Smooth muscle cell (in vitro differentiated cells): ENCODE results near the gene ZSCAN10. TPM values are rescaled to one million over a fixed set of nuclear protein-coding genes. Genes with fewer than 3 reads are reported as not detected.
"Not testable (repeated sequence)": the region's sequence is repeated elsewhere in the genome, so short reads cannot be mapped to it uniquely, and the experiment has no call there.

Experiments
- DNase-seq: peaks from one replicate; lab custom pipeline; 2025; ENCODE audit not compliant: unreplicated experiment; lab: John Stamatoyannopoulos, UW
- H2AFZ ChIP-seq: fragments of 200-600 bp; sonication (generic); 2 replicates; pipeline ENCODE4 v1.6.0; 2016; ENCODE audit warnings: antibody characterized with exemption, low read depth, mild to moderate bottlenecking
- H3F3A ChIP-seq: fragments of 200-600 bp; sonication (generic); 2 replicates; pipeline ENCODE4 v1.6.0; 2017; ENCODE audit warnings: antibody characterized with exemption, low read depth
- H3K27ac ChIP-seq: fragments of 200-600 bp; sonication (generic); 2 replicates; pipeline ENCODE4 v1.5.1; 2016; ENCODE audit warnings: low read depth, mild to moderate bottlenecking
- H3K27me3 ChIP-seq: fragments of 200-600 bp; sonication (generic); 2 replicates; pipeline ENCODE4 v1.6.1; 2016; ENCODE audit warnings: low read depth, mild to moderate bottlenecking
- H3K36me3 ChIP-seq: fragments of 200-600 bp; sonication (generic); 2 replicates; pipeline ENCODE4 v1.5.1; 2016; ENCODE audit warnings: low read depth
- H3K4me1 ChIP-seq: fragments of 200-600 bp; sonication (generic); 2 replicates; pipeline ENCODE4 v1.5.1; 2016; ENCODE audit warnings: low read depth
- H3K4me2 ChIP-seq: fragments of 200-600 bp; sonication (generic); 2 replicates; pipeline ENCODE4 v1.6.0; 2016; ENCODE audit warnings: mild to moderate bottlenecking
- H3K4me3 ChIP-seq: fragments of 200-600 bp; sonication (generic); 2 replicates; pipeline ENCODE4 v1.5.1; 2016; ENCODE audit warnings: mild to moderate bottlenecking
- H3K79me2 ChIP-seq: fragments of 200-600 bp; sonication (generic); 2 replicates; pipeline ENCODE4 v1.6.0; 2016; ENCODE audit warnings: low read depth, mild to moderate bottlenecking
- H3K9ac ChIP-seq: fragments of 200-600 bp; sonication (generic); 2 replicates; pipeline ENCODE4 v1.6.0; 2016; ENCODE audit warnings: low read depth
- H3K9me3 ChIP-seq: fragments of 200-600 bp; sonication (generic); replicated peaks from 2 replicates; pipeline ENCODE4 v1.5.1; 2016; ENCODE audit warnings: low read depth
- H4K20me1 ChIP-seq: fragments of 200-600 bp; sonication (generic); 2 replicates; pipeline ENCODE4 v1.6.0; 2016; ENCODE audit warnings: low read depth
- CTCF ChIP-seq: fragments of 200-600 bp; sonication (generic); IDR thresholded peaks from 2 replicates; pipeline ENCODE4 v1.5.1; 2017; ENCODE audit warnings: borderline replicate concordance, mild to moderate bottlenecking, antibody characterized with exemption; ENCODE audit not compliant: insufficient read depth, poor library complexity, severe bottlenecking
- WGBS: methylation state at CpG from one replicate; pipeline ENCODE4 v1.1.7; 2016; ENCODE audit warnings: low lambda C conversion rate; 5-methylcytosine and 5-hydroxymethylcytosine counted together
- polyA plus RNA-seq: library from polyadenylated mRNA; unstranded; fragments of >200 nt; fragmentation: Nextera tagmentation; extraction: Ambion mirVana; gene quantifications from 2 replicates; pipeline ENCODE4 v1.2.1, GENCODE V29; 2016
- total RNA-seq: library from RNA; depleted of rRNA; stranded (reverse); fragments of >200 nt; gene quantifications from 2 replicates; pipeline ENCODE4 v1.2.3, GENCODE V29; 2014

The ZSCAN10 gene
- total and polyA plus RNA-seq, 2 experiments from 2014 or later: not detected

GRCh38 chr16:3076577-3076976, 22.5 kb downstream of the ZSCAN10 start:
- no peak overlapping the region for H3K9ac ChIP-seq
- no peaks in the 10 kb centered on the region for H3K4me1 ChIP-seq
- no peak overlapping the region for H3K4me2 ChIP-seq
- TF ChIP-seq CTCF: no peak
- H3K79me2 ChIP-seq: no peaks in the 10 kb centered on the region
- H3K27me3 ChIP-seq: no peaks in the 10 kb centered on the region
- no peaks in the 10 kb centered on the region for H4K20me1 ChIP-seq
- H3K27ac ChIP-seq: no peak overlapping the region
- DNase-seq: no peak
- 67% methylated on average over 6 of the region's 6 CpGs for WGBS
- no peaks in the 10 kb centered on the region for H3K9me3 ChIP-seq
- no peak overlapping the region for H2AFZ ChIP-seq
- no peak overlapping the region for H3K4me3 ChIP-seq
- no peaks in the 10 kb centered on the region for H3K36me3 ChIP-seq
- H3F3A ChIP-seq: no peaks in the 10 kb centered on the region

GRCh38 chr16:3075946-3076345, 23.1 kb downstream of the ZSCAN10 start:
- not testable (repeated sequence) for H3K27me3 ChIP-seq, H2AFZ ChIP-seq, H3K9me3 ChIP-seq, DNase-seq, H3K4me3 ChIP-seq, H4K20me1 ChIP-seq, H3K27ac ChIP-seq, H3K36me3 ChIP-seq, H3F3A ChIP-seq, H3K4me2 ChIP-seq, H3K9ac ChIP-seq, H3K79me2 ChIP-seq, H3K4me1 ChIP-seq
- 90% methylated on average over 5 of the region's 6 CpGs for WGBS

GRCh38 chr16:3075523-3075915, 23.6 kb downstream of the ZSCAN10 start:
- no peak overlapping the region for H3K9ac ChIP-seq
- H3K4me1 ChIP-seq: no peaks in the 10 kb centered on the region
- H2AFZ ChIP-seq: no peak overlapping the region
- no peaks in the 10 kb centered on the region for H3F3A ChIP-seq
- no peak overlapping the region for H3K27ac ChIP-seq
- no peaks in the 10 kb centered on the region for H4K20me1 ChIP-seq
- H3K36me3 ChIP-seq: no peaks in the 10 kb centered on the region
- no peak overlapping the region for H3K4me3 ChIP-seq
- TF ChIP-seq CTCF: no peak
- WGBS: 76% methylated on average over 10 of the region's 10 CpGs
- DNase-seq: no peak
- H3K4me2 ChIP-seq: no peak overlapping the region
- no peaks in the 10 kb centered on the region for H3K9me3 ChIP-seq
- H3K79me2 ChIP-seq: no peaks in the 10 kb centered on the region
- no peaks in the 10 kb centered on the region for H3K27me3 ChIP-seq

- Histone ChIP-seq H3K9ac (no peak overlapping the region), H3K4me3 (no peak overlapping the region), H3K27ac (no peak overlapping the region), H3K27me3 (no peaks in the 10 kb centered on the region), H3K79me2 (no peaks in the 10 kb centered on the region), H4K20me1 (no peaks in the 10 kb centered on the region), H3K9me3 (no peaks in the 10 kb centered on the region), H3K36me3 (no peaks in the 10 kb centered on the region), H3K4me2 (no peak overlapping the region), H2AFZ (no peak overlapping the region), H3F3A (no peaks in the 10 kb centered on the region), H3K4me1 (no peaks in the 10 kb centered on the region)
- WGBS: 81% methylated on average over 8 of the region's 9 CpGs
- TF ChIP-seq CTCF: no peak
- no peak for DNase-seq
Observed at GRCh38 chr16:3074860-3075522, 24.1 kb downstream of the ZSCAN10 start.
